Breast epithelium (tissue), 4 donors: ENCODE data around the gene SUMF2. TPM values are rescaled to one million over a fixed set of nuclear protein-coding genes. Genes with fewer than 3 reads are reported as not detected.
"Not testable (repeated sequence)": the region's sequence is repeated elsewhere in the genome, so short reads cannot be mapped to it uniquely, and the experiment has no call there.

Experiments
- DNase-seq, 2 donors: peaks; one replicate each; pipeline ENCODE4 v3.0.0-alpha.2; 2019; ENCODE audit warnings: low spot score in 2 of 2
- H3K27ac ChIP-seq, 2 donors: fragments of 200-600 bp; sonication (generic) in 1 of 2; one replicate each; pipeline ENCODE4 v1.5.1; 2016 to 2019; ENCODE audit warnings: mild to moderate bottlenecking in 1 of 2
- H3K27me3 ChIP-seq, 2 donors: fragments of 200-600 bp; sonication (generic) in 1 of 2; one replicate each; pipeline versions ENCODE4 v1.5.1 to v1.6.0; 2017 to 2019; ENCODE audit warnings: control low read depth in 1 of 2, mild to moderate bottlenecking in 1 of 2
- H3K36me3 ChIP-seq: fragments of 200-600 bp; one replicate; pipeline ENCODE4 v1.5.1; 2019
- H3K4me1 ChIP-seq, 2 donors: fragments of 200-600 bp; sonication (generic); one replicate each; pipeline ENCODE4 v1.5.1; 2016 to 2019; ENCODE audit warnings: control low read depth in 1 of 2
- H3K4me3 ChIP-seq, 3 donors: fragments of 200-600 bp; sonication (generic); 1 replicate in 2 of 3; 2 replicates in 1 of 3; pipeline ENCODE4 v1.5.1; 2016 to 2019; ENCODE audit warnings: mild to moderate bottlenecking in 3 of 3, moderate library complexity in 2 of 3
- H3K9me3 ChIP-seq, 2 donors: fragments of 200-600 bp; sonication (generic) in 1 of 2; one replicate each; pipeline ENCODE4 v1.5.1; 2016 to 2019; ENCODE audit warnings: control low read depth in 1 of 2
- CTCF ChIP-seq, 3 donors: fragments of 450-650 bp; IDR thresholded peaks; one replicate each; pipeline ENCODE4 v1.5.1; 2016 to 2017; ENCODE audit warnings: antibody characterized with exemption in 3 of 3, mild to moderate bottlenecking in 3 of 3, moderate library complexity in 3 of 3
- POLR2A ChIP-seq: fragments of 450-650 bp; IDR thresholded peaks from one replicate; pipeline ENCODE4 v1.6.1; 2016; ENCODE audit warnings: antibody characterized with exemption, mild to moderate bottlenecking, moderate library complexity
- POLR2AphosphoS5 ChIP-seq, 3 donors: sonication (generic); formaldehyde crosslinking; IDR thresholded peaks; one replicate each; pipeline ENCODE4 v1.6.1; 2017; ENCODE audit warnings: antibody characterized with exemption in 3 of 3
- intact Hi-C: fragments of 100-400 bp; cut with DNase I; formaldehyde crosslinking; loops from one replicate; pipeline ENCODE4 v1.15.1; 2023; ENCODE audit warnings: low total_unique reads
- total RNA-seq, 3 donors: library from RNA; depleted of rRNA; stranded (reverse); fragments of >200 nt; gene quantifications; one replicate each; pipeline ENCODE4 v1.1.0, GENCODE V29; 2016

The SUMF2 gene
- total RNA-seq, 3 donors from 2014 or later: 123 to 131 (median 127) TPM

GRCh38 chr7:56083150-56083785, 19.2 kb downstream of the SUMF2 start:
- H3K27ac ChIP-seq: no peak overlapping the region
- H3K4me1 ChIP-seq: peaks cover 7 to 22% of the 10 kb centered on the region in 2 donors
- intact Hi-C loops: no loop called here
- no peaks in the 10 kb centered on the region for H3K27me3 ChIP-seq
- no peak for TF ChIP-seq CTCF (IDR thresholded peaks at IDR 0.05)
- no peak for TF ChIP-seq POLR2A
- TF ChIP-seq POLR2AphosphoS5 (IDR thresholded peaks at IDR 0.05): no peak
- H3K36me3 ChIP-seq: no peaks in the 10 kb centered on the region
- DNase-seq: no peak
- H3K9me3 ChIP-seq: no peaks in the 10 kb centered on the region
- H3K4me3 ChIP-seq: no peak overlapping the region

GRCh38 chr7:56086761-56087160, 22.7 kb downstream of the SUMF2 start:
- DNase-seq: no peak
- Histone ChIP-seq H3K4me3 (no peak overlapping the region), H3K27ac (no peak overlapping the region), H3K36me3 (no peaks in the 10 kb centered on the region), H3K4me1 (no peaks in the 10 kb centered on the region), H3K9me3 (no peaks in the 10 kb centered on the region), H3K27me3 (no peaks in the 10 kb centered on the region)
- intact Hi-C loops: no loop called here
- TF ChIP-seq CTCF (IDR thresholded peaks at IDR 0.05) (no peak), POLR2AphosphoS5 (IDR thresholded peaks at IDR 0.05) (no peak), POLR2A (no peak)

- Histone ChIP-seq H3K27me3 (no peaks in the 10 kb centered on the region), H3K4me1 (peaks cover 0 to under 1% of the 10 kb centered on the region in 2 donors), H3K9me3 (no peaks in the 10 kb centered on the region), H3K36me3 (no peaks in the 10 kb centered on the region), H3K4me3 (no peak overlapping the region), H3K27ac (no peak overlapping the region)
- TF ChIP-seq POLR2AphosphoS5 (IDR thresholded peaks at IDR 0.05) (no peak), POLR2A (no peak), CTCF (IDR thresholded peaks at IDR 0.05) (no peak)
- intact Hi-C loops: no loop called here
- no peak for DNase-seq
Measured at GRCh38 chr7:56087445-56087844, 23.4 kb downstream of the SUMF2 start.

GRCh38 chr7:56091591-56091990, 27.5 kb downstream of the SUMF2 start:
- Histone ChIP-seq H3K27me3 (no peaks in the 10 kb centered on the region), H3K36me3 (no peaks in the 10 kb centered on the region), H3K9me3 (no peaks in the 10 kb centered on the region), H3K27ac (peak overlapping the region; percentile 58 to 67), H3K4me1 (peaks cover 4 to 7% of the 10 kb centered on the region in 2 donors), H3K4me3 (no peak overlapping the region)
- DNase-seq: peak; percentile 61 to 62
- TF ChIP-seq POLR2AphosphoS5 (IDR thresholded peaks at IDR 0.05) (no peak), CTCF (IDR thresholded peaks at IDR 0.05) (no peak), POLR2A (no peak)
- intact Hi-C loops: no loop called here

- H3K4me3 ChIP-seq: peak overlapping the region in 2 of 3 donors; percentile 25 to 53
- H3K9me3 ChIP-seq, intact Hi-C loops: not testable (repeated sequence)
Measured at GRCh38 chr7:56092388-56092787, 28.3 kb downstream of the SUMF2 start.

More at GRCh38 chr7:56092388-56092787, 28.3 kb downstream of the SUMF2 start:
- not testable (repeated sequence) for H3K4me1 ChIP-seq, DNase-seq, H3K36me3 ChIP-seq, H3K27me3 ChIP-seq
- peak overlapping the region; percentile 58 to 67 for H3K27ac ChIP-seq
